8988T (cell line): ENCODE data around the gene CAPZA3.
"Not testable (repeated sequence)": the region's sequence is repeated elsewhere in the genome, so short reads cannot be mapped to it uniquely, and the experiment has no call there.

Source experiments
- DNase-seq: peaks from one replicate; pipeline ENCODE4 v3.0.0; 2011

The CAPZA3 gene

GRCh38 chr12:18754124-18754707 lies 16.3 kb downstream of the CAPZA3 start:
- no peak for DNase-seq

- DNase-seq = no peak
Measured at GRCh38 chr12:18755341-18755740, 17.4 kb downstream of the CAPZA3 start.

GRCh38 chr12:18766479-18766878 lies 28.6 kb downstream of the CAPZA3 start:
- not testable (repeated sequence) for DNase-seq

- DNase-seq = no peak
Measured at GRCh38 chr12:18782827-18783226, 44.9 kb downstream of the CAPZA3 start.

GRCh38 chr12:18785465-18785864 lies 47.5 kb downstream of the CAPZA3 start:
- DNase-seq = not testable (repeated sequence)
